Measurements from ENCODE around the gene WNT9A. TPM values are rescaled to one million over a fixed set of nuclear protein-coding genes. Genes with fewer than 3 reads are reported as not detected.

The WNT9A gene
- total and polyA plus RNA-seq, 4 donors, result 2.6 to 8.6 (median 4.9) TPM

DNA sequence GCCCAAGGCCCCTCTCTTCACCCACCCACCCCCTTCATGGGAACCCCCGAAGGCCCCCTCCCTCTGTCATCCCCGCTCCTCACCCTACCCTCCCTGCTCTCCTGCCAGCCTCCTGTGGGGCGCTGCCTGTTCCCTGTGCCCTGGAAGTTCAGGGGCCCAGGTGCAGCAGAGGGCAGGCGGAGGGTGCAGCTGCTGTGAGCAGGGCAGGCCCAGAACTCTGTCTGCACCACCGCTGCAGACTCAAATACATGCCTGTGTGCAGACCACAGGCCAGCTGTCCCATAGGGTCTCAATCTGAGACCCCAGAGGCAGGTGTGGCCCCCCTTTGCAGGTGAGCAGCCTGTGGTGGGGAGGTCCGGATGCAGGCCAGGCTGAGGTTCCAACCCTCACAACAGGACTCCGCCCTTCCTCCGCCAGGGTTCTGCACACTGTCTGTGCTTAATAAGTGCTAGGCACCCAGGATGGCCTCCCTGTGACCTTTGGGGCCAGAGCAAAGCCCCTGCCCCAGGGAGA, 62.5 kb downstream of the WNT9A start:
- Histone ChIP-seq H3K27ac (ENCODE audit: low read depth in 1 of 2, low read length in 1 of 2) (no peak overlapping the region), H3K27me3 (ENCODE audit: control insufficient read depth in 3 of 3, insufficient read depth in 3 of 3, low read length in 2 of 3) (no peaks in the 10 kb centered on the region), H3K9ac (ENCODE audit: insufficient read depth in 1 of 2, low read length in 2 of 2) (no peak overlapping the region), H3K4me1 (ENCODE audit: control insufficient read depth in 5 of 5, insufficient read depth in 5 of 5, low read length in 5 of 5) (peaks cover 0 to 12% (median 10%) of the 10 kb centered on the region in 5 donors), H3K36me3 (ENCODE audit: control insufficient read depth in 4 of 4, insufficient read depth in 4 of 4, low read length in 4 of 4) (no peaks in the 10 kb centered on the region), H3K4me3 (no peak overlapping the region), H3K9me3 (ENCODE audit: control insufficient read depth in 4 of 4, insufficient read depth in 3 of 4, low read length in 3 of 4) (peaks cover 0 to 2% (median 0%) of the 10 kb centered on the region in 4 donors)
- DNase-seq, result no peak
- 87 to 90% methylated on average over 8 of the region's 8 CpGs for WGBS, 2 donors
- TF ChIP-seq, protein P1, sequence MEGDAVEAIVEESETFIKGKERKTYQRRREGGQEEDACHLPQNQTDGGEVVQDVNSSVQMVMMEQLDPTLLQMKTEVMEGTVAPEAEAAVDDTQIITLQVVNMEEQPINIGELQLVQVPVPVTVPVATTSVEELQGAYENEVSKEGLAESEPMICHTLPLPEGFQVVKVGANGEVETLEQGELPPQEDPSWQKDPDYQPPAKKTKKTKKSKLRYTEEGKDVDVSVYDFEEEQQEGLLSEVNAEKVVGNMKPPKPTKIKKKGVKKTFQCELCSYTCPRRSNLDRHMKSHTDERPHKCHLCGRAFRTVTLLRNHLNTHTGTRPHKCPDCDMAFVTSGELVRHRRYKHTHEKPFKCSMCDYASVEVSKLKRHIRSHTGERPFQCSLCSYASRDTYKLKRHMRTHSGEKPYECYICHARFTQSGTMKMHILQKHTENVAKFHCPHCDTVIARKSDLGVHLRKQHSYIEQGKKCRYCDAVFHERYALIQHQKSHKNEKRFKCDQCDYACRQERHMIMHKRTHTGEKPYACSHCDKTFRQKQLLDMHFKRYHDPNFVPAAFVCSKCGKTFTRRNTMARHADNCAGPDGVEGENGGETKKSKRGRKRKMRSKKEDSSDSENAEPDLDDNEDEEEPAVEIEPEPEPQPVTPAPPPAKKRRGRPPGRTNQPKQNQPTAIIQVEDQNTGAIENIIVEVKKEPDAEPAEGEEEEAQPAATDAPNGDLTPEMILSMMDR (IDR thresholded peaks at IDR 0.05; ENCODE audit: control extremely low read depth, extremely low read depth), result no peak
- ATAC-seq (ENCODE audit: insufficient read depth, low FRiP score), result no peak

DNA sequence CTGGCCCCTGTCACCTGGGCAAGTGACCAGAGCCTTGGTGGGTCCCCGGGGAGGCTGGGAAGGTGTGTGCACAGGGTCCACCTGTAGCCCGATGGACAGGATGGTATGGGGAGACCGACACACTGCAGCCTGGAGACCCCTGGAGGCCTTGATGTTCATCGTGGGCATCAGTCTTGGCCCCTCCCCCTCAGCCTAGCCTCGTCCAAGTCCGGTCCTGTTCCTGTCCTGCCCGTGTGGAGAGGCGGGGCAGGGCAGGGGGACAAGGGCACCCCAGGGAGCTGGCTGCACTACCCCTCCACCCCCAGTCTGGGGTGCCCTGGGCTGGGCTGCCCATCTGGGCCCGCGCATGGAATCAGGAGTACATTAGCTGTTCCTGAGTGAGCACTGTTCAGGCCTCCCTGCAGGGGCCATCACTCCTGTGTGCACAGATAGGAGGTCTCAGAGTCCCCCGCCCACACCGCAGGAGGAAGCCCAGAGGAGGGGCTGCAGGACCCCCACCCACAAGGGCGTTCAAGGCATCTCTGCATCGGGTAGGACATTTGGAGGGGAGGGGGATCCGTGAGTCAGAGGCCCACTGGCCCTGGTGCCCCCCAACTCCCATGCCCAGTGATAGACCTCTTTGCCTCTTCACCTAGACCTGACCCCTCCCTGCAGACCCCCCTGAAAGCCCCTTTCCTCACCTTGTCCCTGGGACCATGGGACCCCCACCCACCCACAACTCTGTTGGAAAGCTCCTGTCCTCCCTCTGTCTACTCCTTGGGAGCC, 63.2 kb downstream of the WNT9A start:
- WGBS, 2 donors, result 90 to 94% methylated on average over 14 to 15 of the region's 15 CpGs

DNA sequence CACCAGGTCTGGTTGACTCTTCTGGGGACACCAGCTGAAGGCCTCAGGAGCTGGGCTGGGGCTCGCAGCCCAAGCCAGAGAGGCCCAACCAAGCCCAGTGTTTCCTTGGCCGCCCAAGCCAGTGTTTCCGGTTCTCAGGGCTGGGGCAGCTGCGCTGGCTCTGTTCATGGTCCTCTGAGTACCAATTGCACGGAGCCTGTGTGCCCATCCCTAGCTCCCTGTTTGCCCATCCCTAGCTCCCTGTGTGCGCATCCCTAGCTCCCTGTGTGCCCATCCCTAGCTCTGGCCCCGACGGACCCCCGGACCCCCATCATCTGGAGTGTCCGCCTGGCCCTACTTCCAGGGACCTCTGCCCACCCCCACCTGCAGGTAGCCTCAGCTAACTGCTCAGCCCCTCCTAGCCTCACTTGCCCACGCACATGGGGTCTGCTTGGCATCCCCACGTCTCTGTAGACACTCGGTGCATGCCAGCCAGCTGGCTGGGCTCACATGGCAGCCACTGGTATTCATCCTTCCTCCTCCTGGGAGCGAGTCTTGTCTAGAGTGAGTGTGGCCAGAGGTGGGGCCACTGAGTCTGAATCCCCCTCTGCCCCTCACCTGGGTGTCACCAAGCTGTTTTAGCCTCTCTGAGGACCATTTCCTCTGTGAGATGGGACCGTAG, 64.0 kb downstream of the WNT9A start:
- Histone ChIP-seq H3K27me3 (ENCODE audit: control insufficient read depth in 3 of 3, insufficient read depth in 3 of 3, low read length in 2 of 3) (peaks cover 0 to 3% (median 0%) of the 10 kb centered on the region in 3 donors), H3K9ac (ENCODE audit: insufficient read depth in 1 of 2, low read length in 2 of 2) (no peak overlapping the region), H3K4me3 (no peak overlapping the region), H3K36me3 (ENCODE audit: control insufficient read depth in 4 of 4, insufficient read depth in 4 of 4, low read length in 4 of 4) (no peaks in the 10 kb centered on the region), H3K9me3 (ENCODE audit: control insufficient read depth in 4 of 4, insufficient read depth in 3 of 4, low read length in 3 of 4) (peaks cover 0 to 2% (median 0%) of the 10 kb centered on the region in 4 donors), H3K27ac (ENCODE audit: low read depth in 1 of 2, low read length in 1 of 2) (no peak overlapping the region), H3K4me1 (ENCODE audit: control insufficient read depth in 5 of 5, insufficient read depth in 5 of 5, low read length in 5 of 5) (peaks cover 0 to 12% (median 10%) of the 10 kb centered on the region in 5 donors)
- DNase-seq, result no peak
- no peak for ATAC-seq (ENCODE audit: insufficient read depth, low FRiP score)
- TF ChIP-seq, protein P1 (IDR thresholded peaks at IDR 0.05; ENCODE audit: control extremely low read depth, extremely low read depth), result no peak
- 94 to 95% methylated on average over 15 of the region's 15 CpGs for WGBS, 2 donors

More for the DNA sequence above, 63.2 kb downstream of the WNT9A start:
- TF ChIP-seq, protein P1 (IDR thresholded peaks at IDR 0.05; ENCODE audit: control extremely low read depth, extremely low read depth), result no peak
- Histone ChIP-seq H3K4me3 (no peak overlapping the region), H3K9ac (ENCODE audit: insufficient read depth in 1 of 2, low read length in 2 of 2) (no peak overlapping the region), H3K27ac (ENCODE audit: low read depth in 1 of 2, low read length in 1 of 2) (no peak overlapping the region), H3K36me3 (ENCODE audit: control insufficient read depth in 4 of 4, insufficient read depth in 4 of 4, low read length in 4 of 4) (no peaks in the 10 kb centered on the region), H3K4me1 (ENCODE audit: control insufficient read depth in 5 of 5, insufficient read depth in 5 of 5, low read length in 5 of 5) (peaks cover 0 to 12% (median 10%) of the 10 kb centered on the region in 5 donors), H3K9me3 (ENCODE audit: control insufficient read depth in 4 of 4, insufficient read depth in 3 of 4, low read length in 3 of 4) (peaks cover 0 to 2% (median 0%) of the 10 kb centered on the region in 4 donors), H3K27me3 (ENCODE audit: control insufficient read depth in 3 of 3, insufficient read depth in 3 of 3, low read length in 2 of 3) (no peaks in the 10 kb centered on the region)
- peak in 1 of 3 donors; percentile 11 for DNase-seq
- no peak for ATAC-seq (ENCODE audit: insufficient read depth, low FRiP score)

All from lung (tissue), 12 donors.